ENCODE results near the gene NPC1L1. TPM values are rescaled to one million over a fixed set of nuclear protein-coding genes. Genes with fewer than 3 reads are reported as not detected.
"Not testable (repeated sequence)": the region's sequence is repeated elsewhere in the genome, so short reads cannot be mapped to it uniquely, and the experiment has no call there.

Gene NPC1L1
- total and polyA plus RNA-seq, 7 experiments from 2014 or later = 0.11 to 0.32 (median 0.21) TPM; not detected in 3

- Mint-ChIP-seq H3K36me3 (peaks cover 0 to 12% (median 4%) of the 10 kb centered on the region in 5 donors), H3K9me3 (no peaks in the 10 kb centered on the region), H3K4me3 (no peak overlapping the region), H3K27me3 (no peaks in the 10 kb centered on the region), H3K4me1 (peaks cover 1 to 18% (median 7%) of the 10 kb centered on the region in 7 donors), H3K27ac (peak overlapping the region in 1 of 9 donors; percentile 84)
- DNase-seq (no peak), ATAC-seq (no peak)
- H3K4me1 ChIP-seq (ENCODE audit: control insufficient read depth in 2 of 2, insufficient read depth in 2 of 2, low read length in 2 of 2) = no peaks in the 10 kb centered on the region
- ChIA-PET CTCF (interaction anchor here (0.7 kb wide), 1 partner anchor 33 kb away, joined by 4 read pairs; no protein-coding TSS in a partner anchor), POLR2A (no interaction called here)
- H3K9me3 ChIP-seq (ENCODE audit: control insufficient read depth in 2 of 3, low read length in 3 of 3) = no peaks in the 10 kb centered on the region
- no peak overlapping the region for H3K27ac ChIP-seq (ENCODE audit: low read depth, low read length)
- intact Hi-C loops (cut with micrococcal nuclease) = no loop called here
- no peaks in the 10 kb centered on the region for H3K27me3 ChIP-seq (ENCODE audit: control insufficient read depth in 2 of 2, insufficient read depth in 2 of 2, low read length in 2 of 2)
- H3K4me3 ChIP-seq (ENCODE audit: low read length) = no peak overlapping the region
- peaks cover 0 to 33% (median 5%) of the 10 kb centered on the region in 3 experiments for H3K36me3 ChIP-seq (ENCODE audit: control insufficient read depth in 2 of 3, insufficient read depth in 3 of 3, low read length in 3 of 3)
These were observed 21.0 kb upstream of the NPC1L1 start for GRCh38 chr7:44561962-44562621.

GRCh38 chr7:44561481-44561880 lies 20.4 kb upstream of the NPC1L1 start:
- intact Hi-C loops (cut with micrococcal nuclease) = no loop called here
- ATAC-seq = no peak
- CTCF ChIA-PET = no interaction called here
- no peak overlapping the region for H3K4me3 Mint-ChIP-seq
- no peak for DNase-seq
- Histone ChIP-seq H3K9me3 (ENCODE audit: control insufficient read depth in 2 of 3, low read length in 3 of 3) (no peaks in the 10 kb centered on the region), H3K27ac (ENCODE audit: low read depth, low read length) (no peak overlapping the region), H3K27me3 (ENCODE audit: control insufficient read depth in 2 of 2, insufficient read depth in 2 of 2, low read length in 2 of 2) (no peaks in the 10 kb centered on the region), H3K4me1 (ENCODE audit: control insufficient read depth in 2 of 2, insufficient read depth in 2 of 2, low read length in 2 of 2) (no peaks in the 10 kb centered on the region), H3K4me3 (ENCODE audit: low read length) (no peak overlapping the region), H3K36me3 (ENCODE audit: control insufficient read depth in 2 of 3, insufficient read depth in 3 of 3, low read length in 3 of 3) (peaks cover 0 to 28% (median 5%) of the 10 kb centered on the region in 3 experiments)
- H3K4me1 Mint-ChIP-seq = peaks cover 0 to 17% (median 7%) of the 10 kb centered on the region in 7 donors
- peaks cover 0 to 10% (median 4%) of the 10 kb centered on the region in 5 donors for H3K36me3 Mint-ChIP-seq
- peak overlapping the region in 2 of 9 donors; percentile 23 to 39 for H3K27ac Mint-ChIP-seq
- H3K9me3 Mint-ChIP-seq = no peaks in the 10 kb centered on the region
- POLR2A ChIA-PET = interaction anchor here (0.8 to 2.0 kb wide), 2 partner anchors 12 to 20 kb away, joined by 3 to 8 read pairs; partner anchors contain the start of gene DDX56
- H3K27me3 Mint-ChIP-seq = no peaks in the 10 kb centered on the region

GRCh38 chr7:44559485-44559884 lies 18.4 kb upstream of the NPC1L1 start:
- DNase-seq = no peak
- no peaks in the 10 kb centered on the region for H3K9me3 ChIP-seq (ENCODE audit: control insufficient read depth in 2 of 3, low read length in 3 of 3)
- H3K4me1 Mint-ChIP-seq = peaks cover 0 to 2% (median 0%) of the 10 kb centered on the region in 7 donors
- intact Hi-C loops (cut with micrococcal nuclease) = no loop called here
- peaks cover 0 to 5% (median 0%) of the 10 kb centered on the region in 5 donors for H3K36me3 Mint-ChIP-seq
- POLR2A ChIA-PET = interaction anchor here (2.0 kb wide), 1 partner anchor 14 kb away, joined by 8 read pairs; the partner anchor contains the start of gene DDX56
- H3K9me3 Mint-ChIP-seq = no peaks in the 10 kb centered on the region
- H3K36me3 ChIP-seq (ENCODE audit: control insufficient read depth in 2 of 3, insufficient read depth in 3 of 3, low read length in 3 of 3) = peaks cover 0 to 14% (median 0%) of the 10 kb centered on the region in 3 experiments
- H3K27me3 Mint-ChIP-seq = no peaks in the 10 kb centered on the region
- no peak overlapping the region for H3K4me3 Mint-ChIP-seq
- H3K4me1 ChIP-seq (ENCODE audit: control insufficient read depth in 2 of 2, insufficient read depth in 2 of 2, low read length in 2 of 2) = no peaks in the 10 kb centered on the region
- ATAC-seq = no peak
- H3K4me3 ChIP-seq (ENCODE audit: low read length) = no peak overlapping the region
- no peak overlapping the region for H3K27ac ChIP-seq (ENCODE audit: low read depth, low read length)
- no peaks in the 10 kb centered on the region for H3K27me3 ChIP-seq (ENCODE audit: control insufficient read depth in 2 of 2, insufficient read depth in 2 of 2, low read length in 2 of 2)
- CTCF ChIA-PET = no interaction called here
- H3K27ac Mint-ChIP-seq = peak overlapping the region in 5 of 9 donors; percentile 24 to 71 (median 36)

GRCh38 chr7:44557485-44557884 lies 16.4 kb upstream of the NPC1L1 start:
- ChIA-PET CTCF (no interaction called here), POLR2A (no interaction called here)
- DNase-seq = no peak
- no peaks in the 10 kb centered on the region for H3K36me3 ChIP-seq (ENCODE audit: control insufficient read depth in 2 of 3, insufficient read depth in 3 of 3, low read length in 3 of 3)
- no peak for ATAC-seq
- Mint-ChIP-seq H3K9me3 (no peaks in the 10 kb centered on the region), H3K27me3 (peaks cover 0 to 5% (median 0%) of the 10 kb centered on the region in 5 donors), H3K4me3 (no peak overlapping the region), H3K36me3 (no peaks in the 10 kb centered on the region), H3K4me1 (no peaks in the 10 kb centered on the region), H3K27ac (peak overlapping the region in 2 of 9 donors; percentile 37 to 61)
- no peaks in the 10 kb centered on the region for H3K27me3 ChIP-seq (ENCODE audit: control insufficient read depth in 2 of 2, insufficient read depth in 2 of 2, low read length in 2 of 2)
- intact Hi-C loops (cut with micrococcal nuclease) = no loop called here
- H3K4me1 ChIP-seq (ENCODE audit: control insufficient read depth in 2 of 2, insufficient read depth in 2 of 2, low read length in 2 of 2) = no peaks in the 10 kb centered on the region
- no peaks in the 10 kb centered on the region for H3K9me3 ChIP-seq (ENCODE audit: control insufficient read depth in 2 of 3, low read length in 3 of 3)
- H3K4me3 ChIP-seq (ENCODE audit: low read length) = no peak overlapping the region
- H3K27ac ChIP-seq (ENCODE audit: low read depth, low read length) = no peak overlapping the region

GRCh38 chr7:44555350-44555749 lies 14.2 kb upstream of the NPC1L1 start:
- Histone ChIP-seq H3K4me3 (ENCODE audit: low read length) (no peak overlapping the region), H3K4me1 (ENCODE audit: control insufficient read depth in 2 of 2, insufficient read depth in 2 of 2, low read length in 2 of 2) (no peaks in the 10 kb centered on the region), H3K9me3 (ENCODE audit: control insufficient read depth in 2 of 3, low read length in 3 of 3) (no peaks in the 10 kb centered on the region), H3K27ac (ENCODE audit: low read depth, low read length) (no peak overlapping the region), H3K36me3 (ENCODE audit: control insufficient read depth in 2 of 3, insufficient read depth in 3 of 3, low read length in 3 of 3) (no peaks in the 10 kb centered on the region), H3K27me3 (ENCODE audit: control insufficient read depth in 2 of 2, insufficient read depth in 2 of 2, low read length in 2 of 2) (no peaks in the 10 kb centered on the region)
- intact Hi-C loops (cut with micrococcal nuclease) = no loop called here
- Mint-ChIP-seq H3K9me3 (no peaks in the 10 kb centered on the region), H3K36me3 (no peaks in the 10 kb centered on the region), H3K4me1 (peaks cover 0 to 1% (median 0%) of the 10 kb centered on the region in 7 donors), H3K27ac (no peak overlapping the region), H3K27me3 (peaks cover 0 to 9% (median 0%) of the 10 kb centered on the region in 5 donors), H3K4me3 (no peak overlapping the region)
- DNase-seq (no peak), ATAC-seq (no peak)
- CTCF ChIA-PET = no interaction called here
- POLR2A ChIA-PET = interaction anchor here (1.0 kb wide), 1 partner anchor 20 kb away, joined by 3 read pairs; no protein-coding TSS in a partner anchor

- POLR2A ChIA-PET; H3K4me1 ChIP-seq (ENCODE audit: control insufficient read depth in 2 of 2, insufficient read depth in 2 of 2, low read length in 2 of 2); H3K4me3 ChIP-seq (ENCODE audit: low read length); H3K27ac ChIP-seq (ENCODE audit: low read depth, low read length); ATAC-seq; H3K4me1 Mint-ChIP-seq; intact Hi-C loops (cut with micrococcal nuclease); H3K27ac Mint-ChIP-seq; H3K4me3 Mint-ChIP-seq; H3K9me3 Mint-ChIP-seq; H3K9me3 ChIP-seq (ENCODE audit: control insufficient read depth in 2 of 3, low read length in 3 of 3); CTCF ChIA-PET; H3K36me3 ChIP-seq (ENCODE audit: control insufficient read depth in 2 of 3, insufficient read depth in 3 of 3, low read length in 3 of 3); H3K27me3 ChIP-seq (ENCODE audit: control insufficient read depth in 2 of 2, insufficient read depth in 2 of 2, low read length in 2 of 2); DNase-seq; H3K36me3 Mint-ChIP-seq: not testable (repeated sequence)
- peaks cover 0 to 30% (median 0%) of the 10 kb centered on the region in 5 donors for H3K27me3 Mint-ChIP-seq
These were observed 11.4 kb upstream of the NPC1L1 start for GRCh38 chr7:44552473-44553005.

Data from naive thymus-derived CD4-positive, alpha-beta T cell (primary cell).